GM19025 (cell line): ENCODE data around the gene PRDM8.

Experiments
- ATAC-seq: cut with Tn5 transposase; IDR thresholded peaks from one replicate; pipeline ENCODE4 v1.9.1; 2021; ENCODE audit warnings: mild to moderate bottlenecking, low read depth, moderate library complexity; ENCODE audit not compliant: unreplicated experiment

The PRDM8 gene

GRCh38 chr4:80199004-80199560 is 1.8 kb downstream of the PRDM8 start:
- ATAC-seq: no peak

- no peak for ATAC-seq
Measured at GRCh38 chr4:80199947-80200346, 2.6 kb downstream of the PRDM8 start.

GRCh38 chr4:80201252-80202151 is 4.2 kb downstream of the PRDM8 start:
- no peak for ATAC-seq

- peak; percentile 67 for ATAC-seq
Measured at GRCh38 chr4:80202190-80202711, 4.9 kb downstream of the PRDM8 start.

- peak; percentile 50 for ATAC-seq
Measured at GRCh38 chr4:80202741-80203553, 5.6 kb downstream of the PRDM8 start.

GRCh38 chr4:80204433-80205011 is 7.2 kb downstream of the PRDM8 start:
- ATAC-seq: no peak

- no peak for ATAC-seq
Measured at GRCh38 chr4:80206111-80206510, 8.8 kb downstream of the PRDM8 start.

GRCh38 chr4:80206521-80207171 is 9.3 kb downstream of the PRDM8 start:
- no peak for ATAC-seq

- ATAC-seq: no peak
Measured at GRCh38 chr4:80207172-80207583, 9.9 kb downstream of the PRDM8 start.

- ATAC-seq: no peak
Measured at GRCh38 chr4:80207664-80208063, 10.4 kb downstream of the PRDM8 start.

GRCh38 chr4:80208610-80209339 is 11.5 kb downstream of the PRDM8 start:
- ATAC-seq: no peak

GRCh38 chr4:80209340-80209701 is 12.0 kb downstream of the PRDM8 start:
- no peak for ATAC-seq

- ATAC-seq: no peak
Measured at GRCh38 chr4:80210549-80210948, 13.2 kb downstream of the PRDM8 start.

- no peak for ATAC-seq
Measured at GRCh38 chr4:80213117-80213815, 16.0 kb downstream of the PRDM8 start.

- no peak for ATAC-seq
Measured at GRCh38 chr4:80215449-80216052, 18.2 kb downstream of the PRDM8 start.

GRCh38 chr4:80216100-80216761 is 18.9 kb downstream of the PRDM8 start:
- no peak for ATAC-seq

GRCh38 chr4:80219301-80220025 is 22.2 kb downstream of the PRDM8 start:
- no peak for ATAC-seq
